Parathyroid adenoma (tissue), 2 donors: ENCODE data around the gene AKAP5.

ENCODE experiments used
- H2AFZ ChIP-seq: fragments of 300-600 bp; sonication (generic); one replicate; pipeline ENCODE4 v1.7.0; 2017; ENCODE audit warnings: antibody characterized with exemption, mild to moderate bottlenecking
- H3K27ac ChIP-seq: fragments of 300-600 bp; sonication (generic); one replicate; pipeline ENCODE4 v1.7.0; 2017
- H3K27me3 ChIP-seq: fragments of 300-600 bp; sonication (generic); one replicate; pipeline ENCODE4 v1.7.0; 2017; ENCODE audit warnings: low read length; ENCODE audit not compliant: control insufficient read depth, insufficient read depth
- H3K36me3 ChIP-seq: fragments of 300-600 bp; sonication (generic); one replicate; pipeline ENCODE4 v1.7.0; 2017; ENCODE audit warnings: low read length; ENCODE audit not compliant: control insufficient read depth, insufficient read depth
- H3K4me1 ChIP-seq: fragments of 300-600 bp; sonication (generic); one replicate; pipeline ENCODE4 v1.7.0; 2017; ENCODE audit warnings: control low read depth
- H3K4me2 ChIP-seq: fragments of 300-600 bp; sonication (generic); one replicate; pipeline ENCODE4 v1.7.0; 2017; ENCODE audit warnings: low read length
- H3K4me3 ChIP-seq: fragments of 300-600 bp; sonication (generic); one replicate; pipeline ENCODE4 v1.7.0; 2017; ENCODE audit warnings: low read depth, low read length
- H3K79me2 ChIP-seq: fragments of 300-600 bp; sonication (generic); one replicate; pipeline ENCODE4 v1.7.0; 2017; ENCODE audit warnings: control low read depth
- H3K9ac ChIP-seq: fragments of 300-600 bp; sonication (generic); one replicate; pipeline ENCODE4 v1.7.0; 2017; ENCODE audit warnings: mild to moderate bottlenecking
- H3K9me3 ChIP-seq: fragments of 300-600 bp; sonication (generic); one replicate; pipeline ENCODE4 v1.7.0; 2017; ENCODE audit warnings: low read length; ENCODE audit not compliant: control insufficient read depth
- CTCF ChIP-seq: fragments of 300-600 bp; sonication (generic); IDR thresholded peaks from one replicate; pipeline ENCODE4 v1.7.0; 2017; ENCODE audit warnings: antibody characterized with exemption, mild to moderate bottlenecking
- donor health status: primary hyperparathyroidism.

The AKAP5 gene

GRCh38 chr14:64468451-64468850, 3.2 kb downstream of the AKAP5 start:
- Histone ChIP-seq H3K79me2 (no peaks in the 10 kb centered on the region), H3K36me3 (no peaks in the 10 kb centered on the region), H2AFZ (peak overlapping the region; percentile 40), H3K27ac (peak overlapping the region; percentile 25), H3K4me1 (peaks cover 9% of the 10 kb centered on the region), H3K4me2 (no peak overlapping the region), H3K4me3 (no peak overlapping the region), H3K9me3 (no peaks in the 10 kb centered on the region), H3K9ac (no peak overlapping the region), H3K27me3 (no peaks in the 10 kb centered on the region)
- TF ChIP-seq CTCF, result no peak

- no peak overlapping the region for H3K4me2 ChIP-seq
- no peak for TF ChIP-seq CTCF
These were observed 8.7 kb downstream of the AKAP5 start for GRCh38 chr14:64474041-64474440.

GRCh38 chr14:64474698-64475097, 9.4 kb downstream of the AKAP5 start:
- H3K27ac ChIP-seq, result no peak overlapping the region
- no peak for TF ChIP-seq CTCF
- no peak overlapping the region for H3K4me3 ChIP-seq
- peaks cover 3% of the 10 kb centered on the region for H3K79me2 ChIP-seq
- no peaks in the 10 kb centered on the region for H3K27me3 ChIP-seq
- no peaks in the 10 kb centered on the region for H3K9me3 ChIP-seq
- no peak overlapping the region for H3K4me2 ChIP-seq
- no peaks in the 10 kb centered on the region for H3K4me1 ChIP-seq
- no peak overlapping the region for H3K9ac ChIP-seq
- no peaks in the 10 kb centered on the region for H3K36me3 ChIP-seq
- H2AFZ ChIP-seq, result no peak overlapping the region

More at GRCh38 chr14:64474041-64474440, 8.7 kb downstream of the AKAP5 start:
- H3K4me1 ChIP-seq, result no peaks in the 10 kb centered on the region
- no peaks in the 10 kb centered on the region for H3K27me3 ChIP-seq
- H3K36me3 ChIP-seq, result no peaks in the 10 kb centered on the region
- H3K9me3 ChIP-seq, result no peaks in the 10 kb centered on the region
- H3K79me2 ChIP-seq, result peaks cover 3% of the 10 kb centered on the region
- H3K9ac ChIP-seq, result no peak overlapping the region
- H3K4me3 ChIP-seq, result no peak overlapping the region
- H2AFZ ChIP-seq, result no peak overlapping the region
- no peak overlapping the region for H3K27ac ChIP-seq

- peaks cover 3% of the 10 kb centered on the region for H3K79me2 ChIP-seq
- H3K9me3 ChIP-seq, result no peaks in the 10 kb centered on the region
- no peak for TF ChIP-seq CTCF
These were observed 10.4 kb downstream of the AKAP5 start for GRCh38 chr14:64475585-64476273.

GRCh38 chr14:64476438-64476837, 11.1 kb downstream of the AKAP5 start:
- H3K36me3 ChIP-seq, result no peaks in the 10 kb centered on the region
- no peak for TF ChIP-seq CTCF
- no peak overlapping the region for H3K4me3 ChIP-seq

More at GRCh38 chr14:64475585-64476273, 10.4 kb downstream of the AKAP5 start:
- Histone ChIP-seq H2AFZ (no peak overlapping the region), H3K4me2 (no peak overlapping the region), H3K4me1 (no peaks in the 10 kb centered on the region), H3K4me3 (no peak overlapping the region), H3K27ac (no peak overlapping the region), H3K36me3 (no peaks in the 10 kb centered on the region), H3K9ac (no peak overlapping the region), H3K27me3 (no peaks in the 10 kb centered on the region)

More at GRCh38 chr14:64476438-64476837, 11.1 kb downstream of the AKAP5 start:
- H2AFZ ChIP-seq, result no peak overlapping the region
- H3K9me3 ChIP-seq, result no peaks in the 10 kb centered on the region
- H3K4me1 ChIP-seq, result no peaks in the 10 kb centered on the region
- H3K4me2 ChIP-seq, result no peak overlapping the region
- no peak overlapping the region for H3K9ac ChIP-seq
- no peaks in the 10 kb centered on the region for H3K27me3 ChIP-seq
- H3K27ac ChIP-seq, result no peak overlapping the region
- peaks cover 3% of the 10 kb centered on the region for H3K79me2 ChIP-seq
